Measurements from ENCODE around the gene CNTNAP5.

The CNTNAP5 gene

DNA sequence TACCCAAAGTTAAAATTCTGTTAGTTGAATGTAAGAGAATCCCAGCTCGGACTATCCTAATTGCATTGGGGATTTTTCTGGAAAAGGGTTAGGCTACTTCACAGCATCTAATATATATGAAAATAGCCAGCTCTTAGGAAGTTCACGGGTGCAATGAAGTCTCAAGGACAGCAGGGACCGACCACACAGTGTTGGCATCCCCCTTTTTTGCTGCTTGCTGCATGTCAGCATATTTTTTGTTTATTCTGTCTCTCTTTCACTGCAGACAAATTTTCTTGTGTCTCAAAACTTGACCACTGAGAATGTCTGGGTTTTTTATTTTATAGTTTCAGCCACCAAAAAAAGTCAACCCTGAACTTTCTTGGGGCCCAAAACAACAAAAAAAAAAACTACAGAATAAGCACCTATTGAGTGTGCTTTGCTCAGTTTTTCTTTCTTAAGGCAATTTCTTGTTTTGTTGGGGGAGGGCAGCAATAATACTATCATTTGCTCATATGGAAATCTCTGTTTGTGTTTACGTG is 535.6 kb downstream of the CNTNAP5 start:
- ChIA-PET CTCF (interaction anchor here (1.1 to 1.3 kb wide), 2 partner anchors 19 to 124 kb away, joined by 3 to 4 read pairs; no protein-coding TSS in a partner anchor), POLR2A (no interaction called here)

DNA sequence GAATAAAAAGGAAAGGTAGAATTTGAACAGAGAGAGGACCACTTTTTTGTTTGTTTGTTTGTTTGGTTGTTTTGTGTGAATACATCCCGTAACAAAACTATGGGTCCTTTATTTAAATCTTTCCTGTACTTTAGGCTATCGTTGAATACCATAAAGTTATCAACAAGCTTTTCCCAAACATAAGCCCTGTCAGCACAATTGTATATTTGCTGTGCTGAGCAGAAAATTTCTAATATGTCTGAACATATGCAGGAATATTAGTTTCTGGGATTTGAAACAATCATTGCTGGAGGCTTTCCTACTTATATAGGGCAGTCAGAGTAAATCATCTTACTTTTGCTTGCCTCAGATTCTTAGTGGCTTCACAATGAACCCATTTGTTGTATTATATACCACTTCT is 536.4 kb downstream of the CNTNAP5 start:
- ChIA-PET POLR2A (no interaction called here), CTCF (no interaction called here)
- DNase-seq (ENCODE audit: extremely low spot score), result no peak
- no peak for TF ChIP-seq CTCF (IDR thresholded peaks at IDR 0.05; ENCODE audit: control extremely low read depth, extremely low read depth, low read depth, missing control alignments)

More for the DNA sequence above, 535.6 kb downstream of the CNTNAP5 start:
- TF ChIP-seq CTCF (IDR thresholded peaks at IDR 0.05; ENCODE audit: control extremely low read depth, extremely low read depth, low read depth, missing control alignments), result no peak
- no peak for DNase-seq (ENCODE audit: extremely low spot score)

GRCh38 chr2:124563426-124563825 is 538.3 kb downstream of the CNTNAP5 start:
- ChIA-PET POLR2A (no interaction called here), CTCF (no interaction called here)
- no peak for TF ChIP-seq CTCF (IDR thresholded peaks at IDR 0.05; ENCODE audit: control extremely low read depth, extremely low read depth, low read depth, missing control alignments)
- no peak for DNase-seq (ENCODE audit: extremely low spot score)

- no peak for TF ChIP-seq CTCF (IDR thresholded peaks at IDR 0.05; ENCODE audit: control extremely low read depth, extremely low read depth, low read depth, missing control alignments)
- POLR2A ChIA-PET, result no interaction called here
- DNase-seq (ENCODE audit: extremely low spot score), result no peak
Measured at GRCh38 chr2:124566518-124566970, 541.5 kb downstream of the CNTNAP5 start.

DNA sequence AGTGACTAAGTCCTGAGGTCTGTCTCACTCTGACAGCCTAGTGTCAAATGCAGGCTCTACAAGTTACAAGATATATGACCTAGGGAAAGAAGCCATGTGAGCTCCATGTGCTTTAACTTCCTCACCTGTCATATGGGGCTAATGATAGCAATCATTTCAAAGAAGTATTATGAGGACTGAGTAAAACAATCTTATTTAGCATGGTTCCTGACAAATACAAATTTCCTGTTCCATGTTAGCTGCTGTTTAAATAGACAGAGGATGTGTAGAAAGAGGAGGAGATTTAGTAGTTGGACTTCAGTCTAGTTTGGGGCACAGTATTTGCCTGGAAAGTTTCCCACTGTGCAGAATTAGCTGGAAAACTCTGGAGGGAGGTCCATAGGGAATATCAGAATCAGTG is 545.8 kb downstream of the CNTNAP5 start:
- CTCF ChIA-PET, result no interaction called here
- no peak for DNase-seq (ENCODE audit: extremely low spot score)
- no peak for TF ChIP-seq CTCF (IDR thresholded peaks at IDR 0.05; ENCODE audit: control extremely low read depth, extremely low read depth, low read depth, missing control alignments)
- POLR2A ChIA-PET, result no interaction called here

More at GRCh38 chr2:124566518-124566970, 541.5 kb downstream of the CNTNAP5 start:
- CTCF ChIA-PET, result interaction anchor here (1.5 kb wide), 1 partner anchor 33 kb away, joined by 3 read pairs; no protein-coding TSS in a partner anchor

- CTCF ChIA-PET, result no interaction called here
- DNase-seq (ENCODE audit: extremely low spot score), result no peak
- no peak for TF ChIP-seq CTCF (IDR thresholded peaks at IDR 0.05; ENCODE audit: control extremely low read depth, extremely low read depth, low read depth, missing control alignments)
- POLR2A ChIA-PET, result no interaction called here
Measured at GRCh38 chr2:124571836-124572235, 546.7 kb downstream of the CNTNAP5 start.

All from GM10248 (cell line).